HG03432 (cell line): ENCODE data around the gene OTOS.

Experiments used
- ATAC-seq: cut with Tn5 transposase; IDR thresholded peaks from one replicate; pipeline ENCODE4 v1.9.1; 2021; ENCODE audit warnings: mild to moderate bottlenecking, moderate library complexity; ENCODE audit not compliant: unreplicated experiment

Gene OTOS

GRCh38 chr2:240140511-240140910, at the start of gene OTOS:
Gene OTOS (minus strand): TSS chr2:240140658. CDS start chr2:240140326, 332 bp downstream.
- no peak for ATAC-seq

- ATAC-seq, result no peak
Measured at GRCh38 chr2:240189686-240190085, 49.2 kb upstream of the OTOS start.

- no peak for ATAC-seq
Measured at GRCh38 chr2:240187989-240188590, 47.6 kb upstream of the OTOS start.

GRCh38 chr2:240186191-240186725, 45.8 kb upstream of the OTOS start:
- ATAC-seq, result no peak

GRCh38 chr2:240184656-240185055, 44.2 kb upstream of the OTOS start:
- no peak for ATAC-seq

- ATAC-seq, result no peak
Measured at GRCh38 chr2:240183875-240184590, 43.6 kb upstream of the OTOS start.

- no peak for ATAC-seq
Measured at GRCh38 chr2:240183006-240183874, 42.8 kb upstream of the OTOS start.

- no peak for ATAC-seq
Measured at GRCh38 chr2:240182476-240182875, 42.0 kb upstream of the OTOS start.

- no peak for ATAC-seq
Measured at GRCh38 chr2:240182001-240182400, 41.5 kb upstream of the OTOS start.

- no peak for ATAC-seq
Measured at GRCh38 chr2:240179941-240180666, 39.6 kb upstream of the OTOS start.

- ATAC-seq, result no peak
Measured at GRCh38 chr2:240179186-240179815, 38.8 kb upstream of the OTOS start.

- ATAC-seq, result no peak
Measured at GRCh38 chr2:240178564-240178963, 38.1 kb upstream of the OTOS start.

- no peak for ATAC-seq
Measured at GRCh38 chr2:240174496-240174895, 34.0 kb upstream of the OTOS start.

GRCh38 chr2:240172071-240172895, 31.8 kb upstream of the OTOS start:
- ATAC-seq, result no peak

GRCh38 chr2:240170883-240171282, 30.4 kb upstream of the OTOS start:
- ATAC-seq, result no peak

- ATAC-seq, result no peak
Measured at GRCh38 chr2:240170354-240170735, 29.9 kb upstream of the OTOS start.

- no peak for ATAC-seq
Measured at GRCh38 chr2:240169486-240170353, 29.3 kb upstream of the OTOS start.

GRCh38 chr2:240168546-240169361, 28.3 kb upstream of the OTOS start:
- ATAC-seq, result no peak
